BLaER1 treated with 17β-estradiol and CSF1 and Interleukin-3, amounts not matched to agents 10 nM and 100 nM (cell line): ENCODE measurements around the gene SNRNP27.

Source experiments
- H3K27ac ChIP-seq, 11 experiments: shearing (Covaris generic); formaldehyde crosslinking; 2 replicates each; pipeline ENCODE4 v1.8.1; 2022
- H3K27me3 ChIP-seq, 11 experiments: shearing (Covaris generic); formaldehyde crosslinking; 2 replicates each; pipeline ENCODE4 v1.8.1; 2022
- H3K36me3 ChIP-seq, 11 experiments: shearing (Covaris generic); formaldehyde crosslinking; 2 replicates each; pipeline ENCODE4 v1.8.1; 2022
- H3K4me1 ChIP-seq, 10 experiments: shearing (Covaris generic); formaldehyde crosslinking; 2 replicates each; pipeline ENCODE4 v1.8.1; 2022
- H3K4me2 ChIP-seq, 11 experiments: shearing (Covaris generic); formaldehyde crosslinking; 2 replicates each; pipeline ENCODE4 v1.8.1; 2022
- H3K4me3 ChIP-seq, 10 experiments: shearing (Covaris generic); formaldehyde crosslinking; 2 replicates each; pipeline ENCODE4 v1.8.1; 2022
- H3K9ac ChIP-seq, 11 experiments: shearing (Covaris generic); formaldehyde crosslinking; 2 replicates each; pipeline ENCODE4 v1.8.1; 2022
- H3K9me3 ChIP-seq, 11 experiments: shearing (Covaris generic); formaldehyde crosslinking; replicated peaks in 1 of 11; 2 replicates each; pipeline ENCODE4 v1.8.1; 2022
- H4K20me1 ChIP-seq, 11 experiments: shearing (Covaris generic); formaldehyde crosslinking; 2 replicates each; pipeline ENCODE4 v1.8.1; 2022
- Cebpa-rat ChIP-seq, 11 experiments: shearing (Covaris generic); IDR thresholded peaks; 2 replicates each; pipeline ENCODE4 v1.8.1; 2022

The SNRNP27 gene

DNA sequence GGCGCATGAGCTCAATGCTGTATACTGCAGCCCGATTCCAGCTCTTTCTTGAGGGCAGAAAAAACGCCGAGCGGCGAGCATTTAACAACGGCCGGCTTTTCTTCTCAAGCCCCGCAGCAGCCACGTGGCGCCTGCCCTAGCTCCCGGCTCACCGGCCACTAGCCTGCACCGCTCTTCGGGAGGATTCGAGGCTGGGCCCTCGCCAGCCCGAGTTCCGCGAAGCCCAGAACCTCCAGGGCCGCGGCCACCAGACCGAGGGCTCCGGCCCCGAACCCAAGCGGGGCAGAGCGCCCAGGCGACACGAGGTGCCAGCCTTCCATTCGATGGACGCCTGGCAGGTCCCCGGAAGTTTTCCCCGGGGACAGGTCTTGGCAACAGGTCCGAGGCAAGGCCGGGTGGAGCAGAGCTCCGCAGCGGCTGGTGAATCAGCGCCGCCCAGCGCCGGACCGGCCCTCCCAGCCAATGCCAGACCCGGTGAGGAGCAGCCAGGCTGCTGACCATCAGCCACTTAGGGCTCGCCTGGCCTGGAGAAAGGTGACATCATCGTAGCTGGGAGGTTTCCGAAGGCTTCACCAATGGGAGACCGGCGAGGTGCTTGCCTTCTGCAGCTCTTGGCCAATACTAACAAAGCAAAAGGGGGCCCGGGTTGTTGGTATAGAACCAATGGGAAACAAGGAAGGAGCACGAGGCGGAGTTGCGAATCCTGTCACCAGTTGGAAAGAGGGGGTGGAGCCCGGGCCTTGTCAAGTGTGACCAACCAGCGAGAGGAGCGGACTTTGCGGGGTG, 20.6 kb downstream of the SNRNP27 start:
- Histone ChIP-seq H3K9me3 (no peaks in the 10 kb centered on the region), H3K4me3 (peak overlapping the region; percentile 62 to 97 (median 82)), H3K27ac (peak overlapping the region; percentile 82 to 96 (median 91)), H3K36me3 (peaks cover 8 to 64% (median 26%) of the 10 kb centered on the region in 11 experiments; a peak in 19 of 22 replicates), H3K4me1 (peaks cover 14 to 43% (median 18%) of the 10 kb centered on the region in 10 experiments), H3K4me2 (peak overlapping the region; percentile 76 to 97 (median 91)), H3K27me3 (peaks cover 0 to 33% (median 26%) of the 10 kb centered on the region in 11 experiments; a peak in 18 of 22 replicates), H4K20me1 (peaks cover 0 to 44% (median 11%) of the 10 kb centered on the region in 11 experiments; a peak in 15 of 22 replicates), H3K9ac (peak overlapping the region; percentile 82 to 93 (median 89))
- no peak for TF ChIP-seq Cebpa-rat (IDR thresholded peaks at IDR 0.05)

DNA sequence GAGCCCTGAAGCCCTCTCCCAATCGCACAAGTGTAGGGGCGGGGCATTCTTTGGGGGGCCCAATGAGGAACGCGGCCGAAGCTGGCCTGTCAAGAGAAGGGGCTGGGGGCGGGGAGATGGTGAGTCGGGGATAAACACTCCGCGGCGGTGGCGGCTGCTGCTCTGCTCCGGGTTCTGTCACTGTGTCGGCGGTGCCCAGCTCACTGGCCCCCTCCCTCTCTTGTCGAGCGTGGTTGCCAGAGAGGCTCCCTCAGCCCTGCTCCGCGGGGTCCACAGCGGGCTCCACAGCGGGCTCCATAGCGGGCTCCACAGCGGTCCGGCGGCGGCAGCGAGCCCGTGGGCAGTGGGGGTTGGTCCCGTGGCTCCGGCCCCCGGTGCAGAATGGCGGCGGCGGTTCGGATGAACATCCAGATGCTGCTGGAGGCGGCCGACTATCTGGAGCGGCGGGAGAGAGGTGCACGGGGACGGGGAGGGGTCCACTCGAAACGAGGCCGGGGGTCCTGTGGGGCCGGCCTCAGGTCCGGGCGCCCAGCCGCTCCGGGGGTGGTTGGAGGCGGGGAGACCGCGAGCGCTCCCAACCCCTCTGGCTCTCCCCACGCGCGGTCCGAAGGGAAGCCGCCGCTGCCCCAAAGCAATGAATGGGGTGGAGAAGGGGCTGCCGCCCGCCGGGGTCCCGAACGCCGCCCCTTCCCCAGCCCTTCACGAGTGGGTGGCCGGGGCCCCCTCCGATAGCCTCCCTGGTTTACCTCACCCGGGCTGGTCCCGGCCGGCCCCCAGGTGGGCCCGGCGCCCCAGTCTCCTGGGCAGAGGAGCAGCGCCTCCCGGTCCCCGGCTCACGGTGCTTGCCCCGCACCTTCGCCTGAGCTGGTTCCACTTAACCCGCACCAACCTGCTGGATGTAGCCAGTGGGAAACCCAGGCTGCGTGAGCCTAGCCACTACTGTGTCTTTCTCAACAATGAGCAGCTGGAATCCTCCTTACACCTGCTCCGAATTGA, 21.5 kb downstream of the SNRNP27 start, which contains the start of gene MXD1:
MXD1 (plus strand) TSS at position 160 of the 996 bp plus-strand sequence; CDS start at position 382, 222 bp downstream.
- H3K4me2 ChIP-seq: peak within 1 kb of the TSS; percentile 86 to 100 (median 98)
- peak within 1 kb of the TSS; percentile 82 to 99 (median 91) for H3K9ac ChIP-seq
- H3K27ac ChIP-seq: peak within 1 kb of the TSS; percentile 86 to 96 (median 91)
- H3K36me3 ChIP-seq: peaks cover 0 to 64% (median 21%) of the 10 kb centered on the region in 11 experiments; a peak in 16 of 22 replicates
- H3K27me3 ChIP-seq: peaks cover 0 to 33% (median 26%) of the 10 kb centered on the region in 11 experiments; a peak in 18 of 22 replicates
- H4K20me1 ChIP-seq: peaks cover 0 to 53% (median 11%) of the 10 kb centered on the region in 11 experiments; a peak in 16 of 22 replicates
- TF ChIP-seq Cebpa-rat (IDR thresholded peaks at IDR 0.05): no peak
- peaks cover 14 to 52% (median 18%) of the 10 kb centered on the region in 10 experiments for H3K4me1 ChIP-seq
- peak within 1 kb of the TSS; percentile 81 to 97 (median 90) for H3K4me3 ChIP-seq
- no peaks in the 10 kb centered on the region for H3K9me3 ChIP-seq

DNA sequence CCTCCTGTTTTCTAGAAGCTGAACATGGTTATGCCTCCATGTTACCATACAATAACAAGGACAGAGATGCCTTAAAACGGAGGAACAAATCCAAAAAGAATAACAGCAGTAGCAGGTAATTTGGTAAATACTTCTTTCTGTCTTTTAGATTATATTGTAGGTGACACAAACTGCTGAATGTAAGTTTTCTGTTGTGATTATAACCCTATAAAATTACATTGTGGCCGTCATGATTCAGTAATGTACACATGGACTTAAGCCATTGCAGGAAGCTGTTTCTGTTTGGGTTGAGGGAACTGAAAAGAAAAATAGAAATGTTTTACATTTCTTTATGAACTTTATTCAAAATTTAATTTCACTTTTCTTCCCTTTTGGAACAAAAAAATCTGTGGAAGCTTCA, 22.4 kb downstream of the SNRNP27 start:
- peaks cover 0 to 62% (median 11%) of the 10 kb centered on the region in 11 experiments; a peak in 16 of 22 replicates for H4K20me1 ChIP-seq
- H3K9me3 ChIP-seq: no peaks in the 10 kb centered on the region
- peak overlapping the region; percentile 83 to 100 (median 98); a peak in 21 of 22 replicates for H3K4me2 ChIP-seq
- H3K4me3 ChIP-seq: peak overlapping the region; percentile 81 to 97 (median 90)
- peak overlapping the region in 6 of 11 experiments; percentile 84 to 99 (median 95); a peak in 11 of 22 replicates for H3K9ac ChIP-seq
- peaks cover 0 to 64% (median 15%) of the 10 kb centered on the region in 11 experiments; a peak in 13 of 22 replicates for H3K36me3 ChIP-seq
- H3K4me1 ChIP-seq: peaks cover 14 to 60% (median 18%) of the 10 kb centered on the region in 10 experiments
- H3K27me3 ChIP-seq: peaks cover 0 to 33% (median 26%) of the 10 kb centered on the region in 11 experiments; a peak in 18 of 22 replicates
- TF ChIP-seq Cebpa-rat (IDR thresholded peaks at IDR 0.05): no peak
- peak overlapping the region in 4 of 11 experiments; percentile 90 to 94 (median 92); a peak in 8 of 22 replicates for H3K27ac ChIP-seq

DNA sequence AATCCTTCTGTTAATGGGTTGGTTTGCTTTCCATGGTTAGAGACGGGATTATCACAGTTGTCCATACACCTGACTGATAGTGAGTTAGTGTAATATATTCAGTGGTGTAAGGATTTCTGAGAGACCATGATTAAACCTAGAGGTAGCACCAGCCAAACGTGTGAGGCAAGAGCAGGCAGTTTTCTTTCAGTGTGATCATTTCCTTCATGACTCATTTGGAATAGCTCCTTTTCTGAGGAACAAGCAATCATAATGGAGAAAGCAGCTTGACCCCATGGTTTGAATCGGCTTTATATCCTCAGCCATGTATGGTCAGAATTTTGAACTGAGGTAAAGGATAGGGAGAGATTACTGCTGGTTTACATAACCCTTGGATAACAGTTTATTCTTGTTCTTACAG, 24.1 kb downstream of the SNRNP27 start:
- Histone ChIP-seq H3K4me3 (peak overlapping the region in 4 of 10 experiments; percentile 90 to 97 (median 96); a peak in 8 of 20 replicates), H3K27me3 (peaks cover 0 to 33% (median 26%) of the 10 kb centered on the region in 11 experiments; a peak in 18 of 22 replicates), H3K36me3 (peaks cover 0 to 77% (median 21%) of the 10 kb centered on the region in 11 experiments; a peak in 14 of 22 replicates), H3K9me3 (no peaks in the 10 kb centered on the region), H3K9ac (peak overlapping the region in 4 of 11 experiments; percentile 4 to 99 (median 96); a peak in 7 of 22 replicates), H4K20me1 (peaks cover 0 to 79% (median 11%) of the 10 kb centered on the region in 11 experiments; a peak in 16 of 22 replicates), H3K27ac (peak overlapping the region in 4 of 11 experiments; percentile 5 to 94 (median 92); a peak in 6 of 22 replicates), H3K4me2 (peak overlapping the region in 5 of 11 experiments; percentile 24 to 95 (median 93); a peak in 10 of 22 replicates), H3K4me1 (peaks cover 14 to 69% (median 18%) of the 10 kb centered on the region in 10 experiments)
- TF ChIP-seq Cebpa-rat (IDR thresholded peaks at IDR 0.05): no peak

DNA sequence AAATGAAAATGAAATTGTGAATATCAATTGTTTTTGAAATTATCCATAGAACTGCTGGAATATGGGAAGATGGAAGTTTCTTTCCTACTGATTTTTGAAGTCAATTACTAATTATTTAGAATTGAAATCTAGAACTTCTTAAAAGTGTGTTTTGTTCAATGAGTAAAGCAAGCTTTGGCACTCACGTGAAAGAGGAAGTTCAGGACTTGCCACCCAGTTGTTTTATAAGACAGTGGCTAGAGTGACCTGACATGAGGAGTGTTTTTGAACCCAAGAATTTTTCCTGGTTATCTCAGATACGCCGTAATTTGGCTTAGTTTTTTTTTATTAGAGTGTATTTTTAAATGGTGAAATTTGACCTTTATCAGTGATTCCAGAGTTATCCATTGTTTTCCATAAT, 24.6 kb downstream of the SNRNP27 start:
- H4K20me1 ChIP-seq: peaks cover 0 to 85% (median 11%) of the 10 kb centered on the region in 11 experiments; a peak in 16 of 22 replicates
- no peaks in the 10 kb centered on the region for H3K9me3 ChIP-seq
- peaks cover 0 to 33% (median 26%) of the 10 kb centered on the region in 11 experiments; a peak in 18 of 22 replicates for H3K27me3 ChIP-seq
- peak overlapping the region in 4 of 11 experiments; percentile 83 to 95 (median 94); a peak in 8 of 22 replicates for H3K4me2 ChIP-seq
- peaks cover 0 to 83% (median 21%) of the 10 kb centered on the region in 11 experiments; a peak in 13 of 22 replicates for H3K36me3 ChIP-seq
- H3K4me1 ChIP-seq: peaks cover 12 to 69% (median 17%) of the 10 kb centered on the region in 10 experiments
- peak overlapping the region in 3 of 10 experiments; percentile 90 to 97 (median 96); a peak in 6 of 20 replicates for H3K4me3 ChIP-seq
- peak overlapping the region in 4 of 11 experiments; percentile 5 to 94 (median 92); a peak in 6 of 22 replicates for H3K27ac ChIP-seq
- peak overlapping the region in 3 of 11 experiments; percentile 96 to 99 (median 96); a peak in 7 of 22 replicates for H3K9ac ChIP-seq
- no peak for TF ChIP-seq Cebpa-rat (IDR thresholded peaks at IDR 0.05)

DNA sequence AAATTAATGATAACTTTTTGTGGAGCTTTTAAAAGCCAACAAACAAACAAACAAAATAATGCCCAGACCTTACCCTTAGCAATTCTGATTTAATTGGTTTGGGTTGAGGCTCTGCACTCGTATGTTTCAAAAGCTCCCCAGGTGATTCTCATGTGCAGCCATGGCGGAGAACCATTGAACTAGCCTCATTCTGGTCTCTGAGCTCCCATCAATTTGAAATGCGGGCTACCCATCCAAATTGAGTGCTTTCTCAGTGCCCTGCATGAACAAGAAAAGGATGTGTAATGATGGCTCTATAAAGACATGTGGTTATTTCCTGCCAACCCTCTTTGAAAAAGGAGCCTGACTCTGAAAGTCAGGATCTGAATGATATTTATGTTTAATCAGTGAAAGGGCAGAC, 29.4 kb downstream of the SNRNP27 start:
- H4K20me1 ChIP-seq: peaks cover 0 to 100% (median 0%) of the 10 kb centered on the region in 11 experiments; a peak in 6 of 22 replicates
- peaks cover 0 to 100% (median 3%) of the 10 kb centered on the region in 10 experiments; a peak in 10 of 20 replicates for H3K4me1 ChIP-seq
- H3K27ac ChIP-seq: peak overlapping the region in 1 of 11 experiments; percentile 1; a peak in 1 of 22 replicates
- peak overlapping the region in 2 of 11 experiments; percentile 14 to 96; a peak in 1 of 22 replicates for H3K9ac ChIP-seq
- peak overlapping the region in 3 of 11 experiments; percentile 40 to 95 (median 93); a peak in 5 of 22 replicates for H3K4me2 ChIP-seq
- no peaks in the 10 kb centered on the region for H3K9me3 ChIP-seq
- peaks cover 0 to 100% (median 14%) of the 10 kb centered on the region in 11 experiments; a peak in 13 of 22 replicates for H3K36me3 ChIP-seq
- H3K4me3 ChIP-seq: peak overlapping the region in 2 of 10 experiments; percentile 11; a peak in 2 of 20 replicates
- 0 out of 22 replicates have a peak, but pooled peaks cover 0 to under 1% (median 0%) of the 10 kb centered on the region in 11 experiments for H3K27me3 ChIP-seq
- no peak for TF ChIP-seq Cebpa-rat (IDR thresholded peaks at IDR 0.05)

DNA sequence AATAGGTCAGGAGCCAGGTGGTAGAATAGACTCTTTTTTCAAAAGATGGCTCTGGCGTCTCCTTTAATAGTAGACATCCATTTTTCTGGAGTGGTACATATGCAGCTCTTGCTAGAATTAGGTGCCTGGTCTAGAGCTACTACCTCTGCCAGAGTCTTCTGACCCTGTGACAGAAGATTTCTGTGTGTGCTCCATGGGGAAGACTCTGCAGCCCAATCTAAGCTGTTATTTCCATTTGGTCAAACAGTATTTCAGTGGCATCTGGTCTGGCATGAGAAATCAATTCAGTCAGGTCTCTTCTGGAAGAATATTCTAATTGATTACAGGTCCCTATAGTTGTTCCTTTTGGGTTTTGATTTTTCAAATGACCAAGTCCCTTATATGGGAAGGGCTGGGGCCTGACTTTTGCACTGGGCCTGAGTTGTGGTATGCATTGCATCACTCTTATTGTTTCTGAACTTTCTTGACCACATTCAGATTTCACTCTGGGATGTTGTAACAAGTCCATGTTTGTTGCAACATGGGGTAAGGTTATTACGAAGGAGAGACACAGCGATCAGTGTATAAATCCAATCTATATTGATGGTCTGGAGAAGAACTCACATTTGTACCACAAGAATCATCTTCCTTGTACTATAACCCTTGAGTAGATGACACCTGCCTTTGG, 33.2 kb downstream of the SNRNP27 start:
- Histone ChIP-seq H3K9ac (peak overlapping the region in 2 of 11 experiments; percentile 2 to 55; a peak in 1 of 22 replicates), H3K36me3 (peaks cover 0 to 100% (median 4%) of the 10 kb centered on the region in 11 experiments; a peak in 13 of 22 replicates), H3K27me3 (no peaks in the 10 kb centered on the region), H3K4me2 (peak overlapping the region in 4 of 11 experiments; percentile 19 to 93 (median 68); a peak in 7 of 22 replicates), H3K9me3 (no peaks in the 10 kb centered on the region), H3K4me3 (0 out of 20 replicates have a peak overlapping the region, but pooled peaks of 1 of the 10 experiments have one; percentile 5), H4K20me1 (peaks cover 0 to 100% (median 0%) of the 10 kb centered on the region in 11 experiments; a peak in 6 of 22 replicates), H3K27ac (peak overlapping the region in 4 of 11 experiments; percentile 2 to 78 (median 25); a peak in 4 of 22 replicates), H3K4me1 (peaks cover 0 to 100% (median 5%) of the 10 kb centered on the region in 10 experiments; a peak in 13 of 20 replicates)
- TF ChIP-seq Cebpa-rat (IDR thresholded peaks at IDR 0.05): peak in 1 of 11 experiments; percentile 51; a peak in 1 of 22 replicates
